Heart left ventricle (tissue), 16 donors: ENCODE data around the gene CCDC34. TPM values are rescaled to one million over a fixed set of nuclear protein-coding genes. Genes with fewer than 3 reads are reported as not detected.

Experiments
- ATAC-seq, 4 donors: fragments of 200-7000 bp; cut with Tn5 transposase; one replicate each; pipeline ENCODE4 v1.9.1; 2020 to 2022; ENCODE audit warnings: moderate library complexity in 4 of 4, mild to moderate bottlenecking in 3 of 4, moderate number of reproducible peaks in 1 of 4
- DNase-seq, 5 donors: peaks; one replicate each; pipeline ENCODE4 v3.0.0-alpha.2; 2020
- H3K27ac ChIP-seq, 12 donors: fragments of 200-600 bp; sonication (generic) in 4 of 12; one replicate each; pipeline versions ENCODE4 v1.5.0 to v1.8.0; 2016 to 2022; ENCODE audit warnings: mild to moderate bottlenecking in 2 of 12
- H3K27me3 ChIP-seq, 9 donors: fragments of 200-600 bp; sonication (generic) in 2 of 9; one replicate each; pipeline versions ENCODE4 v1.5.1 to v1.8.0; 2016 to 2022; ENCODE audit warnings: mild to moderate bottlenecking in 3 of 9
- H3K36me3 ChIP-seq, 9 donors: fragments of 200-600 bp; sonication (generic) in 2 of 9; one replicate each; pipeline versions ENCODE4 v1.5.0 to v1.8.0; 2018 to 2022; ENCODE audit warnings: mild to moderate bottlenecking in 2 of 9
- H3K4me1 ChIP-seq, 12 donors: fragments of 200-600 bp; sonication (generic) in 4 of 12; one replicate each; pipeline versions ENCODE4 v1.5.0 to v1.8.0; 2016 to 2022; ENCODE audit warnings: mild to moderate bottlenecking in 3 of 12
- H3K4me3 ChIP-seq, 12 donors: fragments of 200-600 bp; sonication (generic) in 4 of 12; one replicate each; pipeline versions ENCODE4 v1.5.0 to v1.8.0; 2017 to 2022; ENCODE audit warnings: mild to moderate bottlenecking in 9 of 12, moderate library complexity in 4 of 12
- H3K9me3 ChIP-seq, 12 donors: fragments of 200-600 bp; sonication (generic) in 4 of 12; one replicate each; pipeline versions ENCODE4 v1.5.0 to v1.8.0; 2016 to 2022; ENCODE audit warnings: mild to moderate bottlenecking in 1 of 12
- POLR2A ChIP-seq, 2 donors: fragments of 450-650 bp; IDR thresholded peaks; one replicate each; pipeline ENCODE4 v1.6.1; 2017; ENCODE audit warnings: antibody characterized with exemption in 2 of 2, mild to moderate bottlenecking in 2 of 2, moderate library complexity in 2 of 2
- WGBS, 4 donors: extraction: QIAGEN DNeasy Blood & Tissue Kit in 2 of 4; methylation state at CpG; one replicate each; pipeline versions ENCODE4 v1.1.5 to v1.1.7; 2013 to 2018; 5-methylcytosine and 5-hydroxymethylcytosine counted together
- intact Hi-C, 10 donors: fragments of 100-400 bp; cut with DNase I; formaldehyde crosslinking; loops; one replicate each; pipeline versions ENCODE4 v1.11.1 to v1.14.2; 2022
- polyA plus RNA-seq, 2 donors: library from polyadenylated mRNA; stranded (reverse); fragments of 200-250 nt; gene quantifications; one replicate each; pipeline ENCODE4 v1.2.3, GENCODE V29; 2013
- total RNA-seq, 9 donors: library from RNA; depleted of rRNA in 2 of 9; stranded (reverse); fragments of >200 nt in 2 of 9; fragmentation: NEBNext Ultra II Directional in 3 of 9; extraction: Animal tissue kit (Norgen Biotek cat#: 25700) in 3 of 9; gene quantifications; one replicate each; pipeline versions ENCODE4 v1.1.0 to v1.2.4, GENCODE V29; 2016 to 2023
- TF ChIP-seq, protein P1 (sequence below), 12 donors: fragments of 200-600 bp; sonication (generic) in 4 of 12; IDR thresholded peaks; one replicate each; pipeline versions ENCODE4 v1.5.0 to v1.8.0; 2018 to 2022; ENCODE audit warnings: antibody characterized with exemption in 12 of 12, mild to moderate bottlenecking in 5 of 12
- donor health status: ischemic (EF 13 %, LVEDD 7.1; RV severe dilation, severe dysfunction).
- donor health status: healthy with polysubstance abuse.
- donor health status: DM: no; HTN: yes; CAD: no.
- donor health status: DM: no; HTN: no; CAD: no.
- donor health status: ischemic (EF 25% LVEDD 6.9; RV normal size, moderate dysfunction).
- donor health status: ischemic (EF 25% LVEDD 5.7; RV mildly dilated, moderate dysfunction).
- donor health status: healthy.
- donor health status: DM: yes; HTN: yes; CAD: no.
- donor health status: ischemic (EF 35%, LVEDD 5.7; RV mildly dilated, moderate dysfunction).
- donor health status: nonischemic (EF 11% LVEDD 7.7; RV severe dilation, severe dysfunction).
- donor health status: DM: yes; HTN: yes; CAD: no.
- donor health status: PGD.
- donor health status: ischemic (EF 29% LVEDD 5.4; RV normal size, mild dysfunction).
- donor health status: nonischemic (EF 23%, LVEDD 6.1; RV moderate dilation, normal function).

CCDC34 gene
- total and polyA plus RNA-seq, 11 donors, result 1.1 to 8.3 (median 3.0) TPM

DNA sequence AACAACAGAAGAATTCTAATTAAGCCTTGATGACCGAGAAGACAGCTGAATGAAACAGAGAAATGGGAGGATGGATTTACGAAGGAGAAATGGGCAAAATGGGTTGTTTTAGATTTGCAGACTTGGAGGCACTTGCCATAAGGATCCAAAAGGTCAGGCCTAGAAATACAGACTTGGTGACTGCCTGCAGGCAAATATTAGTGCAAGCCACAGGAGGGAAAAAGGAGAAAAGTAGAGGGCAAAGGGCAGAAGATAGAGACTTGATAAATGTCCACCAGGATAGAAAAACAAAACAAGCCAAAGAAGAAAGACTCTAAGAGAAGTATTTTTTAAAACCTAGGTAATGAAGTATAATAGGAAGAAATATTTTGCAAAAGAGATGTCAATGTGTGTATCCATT, 13.1 kb downstream of the CCDC34 start:
- Histone ChIP-seq H3K4me3 (no peak overlapping the region), H3K4me1 (peaks cover 0 to 25% (median 0%) of the 10 kb centered on the region in 12 donors), H3K27ac (no peak overlapping the region), H3K36me3 (no peaks in the 10 kb centered on the region), H3K27me3 (no peaks in the 10 kb centered on the region), H3K9me3 (no peaks in the 10 kb centered on the region)
- 94 to 98% (median 96%) methylated on average over 2 of the region's 2 CpGs for WGBS, 4 donors
- TF ChIP-seq POLR2A (IDR thresholded peaks at IDR 0.05), result no peak
- TF ChIP-seq, protein P1, sequence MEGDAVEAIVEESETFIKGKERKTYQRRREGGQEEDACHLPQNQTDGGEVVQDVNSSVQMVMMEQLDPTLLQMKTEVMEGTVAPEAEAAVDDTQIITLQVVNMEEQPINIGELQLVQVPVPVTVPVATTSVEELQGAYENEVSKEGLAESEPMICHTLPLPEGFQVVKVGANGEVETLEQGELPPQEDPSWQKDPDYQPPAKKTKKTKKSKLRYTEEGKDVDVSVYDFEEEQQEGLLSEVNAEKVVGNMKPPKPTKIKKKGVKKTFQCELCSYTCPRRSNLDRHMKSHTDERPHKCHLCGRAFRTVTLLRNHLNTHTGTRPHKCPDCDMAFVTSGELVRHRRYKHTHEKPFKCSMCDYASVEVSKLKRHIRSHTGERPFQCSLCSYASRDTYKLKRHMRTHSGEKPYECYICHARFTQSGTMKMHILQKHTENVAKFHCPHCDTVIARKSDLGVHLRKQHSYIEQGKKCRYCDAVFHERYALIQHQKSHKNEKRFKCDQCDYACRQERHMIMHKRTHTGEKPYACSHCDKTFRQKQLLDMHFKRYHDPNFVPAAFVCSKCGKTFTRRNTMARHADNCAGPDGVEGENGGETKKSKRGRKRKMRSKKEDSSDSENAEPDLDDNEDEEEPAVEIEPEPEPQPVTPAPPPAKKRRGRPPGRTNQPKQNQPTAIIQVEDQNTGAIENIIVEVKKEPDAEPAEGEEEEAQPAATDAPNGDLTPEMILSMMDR (IDR thresholded peaks at IDR 0.05), result no peak
- intact Hi-C loops, result no loop called here
- ATAC-seq, result no peak
- no peak for DNase-seq

DNA sequence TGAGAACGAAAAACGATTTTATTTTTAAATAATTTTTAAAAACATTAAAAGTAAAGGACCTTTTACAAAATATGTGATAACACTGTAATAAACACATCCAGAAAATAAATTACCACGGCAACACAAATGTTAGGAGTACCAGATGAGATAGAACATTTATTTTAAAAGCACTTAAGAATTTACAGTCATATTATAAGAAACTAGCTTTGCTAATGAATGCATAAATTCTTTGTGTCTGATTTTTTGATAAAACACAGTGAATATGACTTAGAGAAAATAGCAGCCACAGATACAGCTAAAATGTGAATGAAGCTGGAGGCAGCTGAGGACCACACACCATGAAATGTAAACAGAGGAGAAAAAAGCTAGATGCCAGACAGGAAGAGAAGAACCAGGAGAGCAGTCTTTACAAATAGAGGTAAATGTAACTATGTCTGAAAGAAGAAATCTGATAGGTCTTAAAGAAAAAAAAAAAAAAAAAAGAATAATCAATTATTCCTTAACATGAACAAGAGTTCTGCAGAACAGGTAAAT, 14.6 kb downstream of the CCDC34 start:
- ATAC-seq, result no peak
- intact Hi-C loops, result no loop called here
- 35 to 42% (median 37%) methylated on average over 3 of the region's 3 CpGs for WGBS, 4 donors

DNA sequence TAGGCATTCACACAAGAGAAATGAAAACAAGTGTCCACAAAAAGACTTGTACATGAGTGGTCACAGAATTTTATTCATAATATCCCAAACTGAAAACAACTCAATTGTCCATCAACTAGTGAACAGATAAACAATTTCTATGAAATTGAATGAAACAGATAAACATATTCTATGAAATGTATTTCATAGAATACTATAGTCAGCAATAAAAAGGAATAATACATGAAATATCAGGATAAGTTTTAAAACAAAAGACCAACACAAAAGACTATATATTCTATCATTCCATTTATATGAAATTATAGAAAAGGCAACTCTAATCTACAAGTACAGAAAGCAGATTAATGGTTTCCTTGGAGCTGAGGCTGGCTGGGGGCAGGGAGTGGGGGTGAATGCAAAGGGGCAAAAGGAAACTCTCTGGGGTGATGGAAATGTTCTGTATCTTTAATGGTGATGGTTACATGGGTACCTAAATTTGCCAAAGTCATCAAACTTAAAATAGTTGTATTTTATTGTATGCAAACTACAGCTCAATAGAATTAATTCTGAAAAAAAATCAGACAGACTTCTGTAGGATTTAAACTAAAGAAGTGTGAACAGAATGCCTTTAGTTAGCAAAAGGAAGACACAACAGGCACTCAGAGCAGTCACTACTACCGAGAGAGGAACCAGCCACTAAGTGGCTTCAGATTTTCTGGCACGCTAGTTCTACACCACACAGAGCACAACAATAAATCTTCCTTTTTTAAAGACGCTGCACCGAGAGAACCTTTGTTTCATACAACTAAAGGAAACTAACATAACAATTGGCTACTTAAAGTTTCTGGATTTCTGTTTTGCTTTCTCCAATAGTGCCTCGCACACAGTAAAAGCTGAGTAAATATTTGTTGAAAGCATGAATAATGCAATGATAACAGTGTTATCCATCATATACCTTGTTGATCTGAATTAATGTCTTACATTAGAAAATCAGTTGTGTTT, 15.4 kb downstream of the CCDC34 start:
- WGBS, 4 donors, result 50 to 62% (median 56%) methylated on average over 5 of the region's 5 CpGs

More for the DNA sequence above, 14.6 kb downstream of the CCDC34 start:
- H3K4me1 ChIP-seq, result peaks cover 0 to 25% (median 0%) of the 10 kb centered on the region in 12 donors
- no peak for DNase-seq
- no peak overlapping the region for H3K27ac ChIP-seq
- TF ChIP-seq, protein P1 (IDR thresholded peaks at IDR 0.05), result no peak
- no peak for TF ChIP-seq POLR2A (IDR thresholded peaks at IDR 0.05)
- no peaks in the 10 kb centered on the region for H3K36me3 ChIP-seq
- H3K9me3 ChIP-seq, result no peaks in the 10 kb centered on the region
- H3K27me3 ChIP-seq, result no peaks in the 10 kb centered on the region
- H3K4me3 ChIP-seq, result peak overlapping the region in 1 of 12 donors; percentile 6

More for the DNA sequence above, 15.4 kb downstream of the CCDC34 start:
- Histone ChIP-seq H3K36me3 (no peaks in the 10 kb centered on the region), H3K4me1 (peaks cover 0 to 25% (median 0%) of the 10 kb centered on the region in 12 donors), H3K4me3 (peak overlapping the region in 1 of 12 donors; percentile 6), H3K27me3 (no peaks in the 10 kb centered on the region), H3K27ac (no peak overlapping the region), H3K9me3 (no peaks in the 10 kb centered on the region)
- TF ChIP-seq, protein P1 (IDR thresholded peaks at IDR 0.05), result no peak
- TF ChIP-seq POLR2A (IDR thresholded peaks at IDR 0.05), result no peak
- intact Hi-C loops, result no loop called here
- DNase-seq, result no peak
- no peak for ATAC-seq
